HCT116 (cell line): Measurements from ENCODE around the gene NKG7. TPM values are rescaled to one million over a fixed set of nuclear protein-coding genes. Genes with fewer than 3 reads are reported as not detected.

Source experiments
- ATAC-seq: fragments of 200-7000 bp; cut with Tn5 transposase; 2 replicates; pipeline ENCODE4 v1.9.1; 2020; ENCODE audit warnings: mild to moderate bottlenecking, moderate library complexity
- BruUV-seq: library from RNA; stranded (reverse); fragments of 400-500 nt; replicated peaks from 2 replicates; lab custom pipeline; 2021; lab: Mats Ljungman, UMichigan
- CTCF ChIA-PET: fragments of 300-600 bp; sonication (Branson Sonifier 250); formaldehyde crosslinking; loops from one replicate; lab custom pipeline; 2021; ENCODE audit warnings: antibody characterized with exemption; lab: Charles Lee
- POLR2A ChIA-PET: fragments of 300-600, 350-600 bp; sonication (Branson Sonifier 250); formaldehyde crosslinking; loops from one replicate; lab custom pipeline; 2021; ENCODE audit warnings: antibody characterized with exemption; lab: Charles Lee
- RAD21 ChIA-PET, 2 experiments: fragments of 300-600 bp; sonication (Branson Sonifier 250); formaldehyde crosslinking; loops; one replicate each; lab custom pipeline; 2023; ENCODE audit warnings: low total read pairs in 2 of 2; ENCODE audit not compliant: uncharacterized antibody in 2 of 2, unreplicated experiment in 2 of 2, low non-redundant PET in 1 of 2; lab: Charles Lee
- DNase-seq: peaks from one replicate; pipeline ENCODE4 v3.0.0-alpha.2; 2010; ENCODE audit warnings: low read depth, low spot score
- H2AFZ ChIP-seq: fragments of 200-600 bp; shearing (Covaris generic), sonication (generic); 2 replicates; pipeline ENCODE4 v1.6.1; 2017; ENCODE audit warnings: low read depth, mixed run types, mixed read lengths, antibody characterized with exemption, low read length; ENCODE audit not compliant: poor library complexity, severe bottlenecking
- H3K27ac ChIP-seq: 2 replicates; pipeline ENCODE4 v1.5.1; 2012; ENCODE audit warnings: low read depth, low read length
- H3K27me3 ChIP-seq: fragments of 200-600 bp; sonication (generic); 2 replicates; pipeline ENCODE4 v1.6.1; 2016; ENCODE audit warnings: mixed run types, low read length, mixed read lengths; ENCODE audit not compliant: insufficient read depth
- H3K36me3 ChIP-seq, 2 experiments: fragments of 200-500 bp in 1 of 2; fragments of 200-600 bp in 1 of 2; sonication (Bioruptor generic) in 1 of 2; sonication (generic) in 1 of 2; 2 replicates each; pipeline versions ENCODE4 v1.5.1 to v1.6.1; 2014 to 2016; ENCODE audit warnings: low read length in 2 of 2, inconsistent platforms in 1 of 2, mixed read lengths in 1 of 2, mixed run types in 1 of 2; ENCODE audit not compliant: insufficient read depth in 2 of 2, control insufficient read depth in 1 of 2
- H3K4me1 ChIP-seq, 2 experiments: fragments of 200-600 bp in 1 of 2; sonication (generic) in 1 of 2; 2 replicates each; pipeline versions ENCODE4 v1.5.1 to v1.6.1; 2012 to 2017; ENCODE audit warnings: low read length in 2 of 2, inconsistent platforms in 1 of 2, mild to moderate bottlenecking in 1 of 2, mixed read lengths in 1 of 2, mixed run types in 1 of 2, moderate library complexity in 1 of 2; ENCODE audit not compliant: insufficient read depth in 2 of 2, control insufficient read depth in 1 of 2
- H3K4me2 ChIP-seq: fragments of 200-600 bp; sonication (generic); 2 replicates; pipeline ENCODE4 v1.6.1; 2017; ENCODE audit warnings: mixed run types, low read length, mixed read lengths
- H3K4me3 ChIP-seq, 2 experiments: fragments of 200-600 bp in 1 of 2; sonication (generic) in 1 of 2; replicated peaks in 1 of 2; 2 replicates each; pipeline ENCODE4 v1.5.1; 2011 to 2016; ENCODE audit warnings: low read length in 2 of 2, control low read depth in 1 of 2, low read depth in 1 of 2, mild to moderate bottlenecking in 1 of 2, mixed read lengths in 1 of 2, mixed run types in 1 of 2
- H3K79me2 ChIP-seq: fragments of 200-600 bp; sonication (generic); 2 replicates; pipeline ENCODE4 v1.6.1; 2017; ENCODE audit warnings: mild to moderate bottlenecking, mixed run types, low read length, moderate library complexity, mixed read lengths; ENCODE audit not compliant: insufficient read depth
- H3K9ac ChIP-seq: fragments of 200-600 bp; sonication (generic); 2 replicates; pipeline ENCODE4 v1.6.1; 2016; ENCODE audit warnings: low read length, mixed read lengths
- H3K9me2 ChIP-seq: fragments of 200-600 bp; sonication (generic), shearing (Covaris generic); 2 replicates; pipeline ENCODE4 v1.6.1; 2017; ENCODE audit warnings: mixed run types, mild to moderate bottlenecking, moderate library complexity; ENCODE audit not compliant: insufficient read depth
- H3K9me3 ChIP-seq, 2 experiments: fragments of 200-500 bp in 1 of 2; fragments of 200-600 bp in 1 of 2; sonication (Bioruptor generic) in 1 of 2; sonication (generic) in 1 of 2; 2 replicates each; pipeline ENCODE4 v1.6.1; 2014 to 2017; ENCODE audit warnings: low read length in 2 of 2, mixed read lengths in 2 of 2, inconsistent platforms in 1 of 2, low read depth in 1 of 2, mild to moderate bottlenecking in 1 of 2, mixed run types in 1 of 2, moderate library complexity in 1 of 2; ENCODE audit not compliant: control insufficient read depth in 1 of 2, insufficient read depth in 1 of 2
- H4K20me1 ChIP-seq: fragments of 200-600 bp; sonication (generic), shearing (Covaris generic); 2 replicates; pipeline ENCODE4 v1.6.1; 2017; ENCODE audit warnings: mixed run types, mild to moderate bottlenecking, moderate library complexity; ENCODE audit not compliant: insufficient read depth
- ATF3 ChIP-seq: IDR thresholded peaks from 2 replicates; pipeline ENCODE4 v1.6.1; 2012
- CEBPB ChIP-seq: IDR thresholded peaks from 2 replicates; pipeline ENCODE4 v1.6.1; 2012; ENCODE audit warnings: low read depth
- EGR1 ChIP-seq: IDR thresholded peaks from 2 replicates; pipeline ENCODE4 v1.6.1; 2012; ENCODE audit warnings: low read depth
- EZH2 ChIP-seq: fragments of 200-600 bp; sonication (generic); IDR thresholded peaks from 2 replicates; pipeline ENCODE4 v1.6.1; 2017; ENCODE audit warnings: antibody characterized with exemption, mixed run types
- JUND ChIP-seq: IDR thresholded peaks from 2 replicates; pipeline ENCODE4 v1.6.1; 2012
- POLR2AphosphoS5 ChIP-seq: IDR thresholded peaks from 2 replicates; pipeline ENCODE4 v1.6.1; 2011; ENCODE audit warnings: mild to moderate bottlenecking, low read depth, low read length, moderate library complexity
- SP1 ChIP-seq: IDR thresholded peaks from 2 replicates; pipeline ENCODE4 v1.6.1; 2012; ENCODE audit warnings: low read depth
- SRF ChIP-seq: IDR thresholded peaks from 2 replicates; pipeline ENCODE4 v1.6.1; 2012; ENCODE audit warnings: low read depth
- YY1 ChIP-seq: IDR thresholded peaks from 2 replicates; pipeline ENCODE4 v1.6.1; 2011; ENCODE audit warnings: low read length, low read depth, moderate library complexity, mild to moderate bottlenecking; ENCODE audit not compliant: insufficient replicate concordance; ENCODE audit errors: extremely low read depth
- ZBTB33 ChIP-seq: IDR thresholded peaks from 2 replicates; pipeline ENCODE4 v1.6.1; 2011; ENCODE audit warnings: mild to moderate bottlenecking, low read length, moderate library complexity; ENCODE audit not compliant: insufficient replicate concordance; ENCODE audit errors: extremely low read depth
- ZFX ChIP-seq: fragments of 450-650 bp; IDR thresholded peaks from 2 replicates; pipeline ENCODE4 v1.6.1; 2017
- ZNF274 ChIP-seq: fragments of 200-500 bp; sonication (Bioruptor generic); IDR thresholded peaks from 2 replicates; pipeline ENCODE4 v1.6.1; 2014; ENCODE audit warnings: mild to moderate bottlenecking, low read depth, low read length, inconsistent platforms
- intact Hi-C: fragments of 100-400 bp; cut with micrococcal nuclease; formaldehyde crosslinking; loops from 2 replicates; pipeline ENCODE4 v1.10.0; 2022
- total RNA-seq: library from RNA; stranded (reverse); gene quantifications from one replicate; pipeline ENCODE4 v1.2.1, GENCODE V29; 2021; ENCODE audit not compliant: unreplicated experiment

NKG7 gene
- total RNA-seq, 1 experiment from 2014 or later = not detected

GRCh38 chr19:51418707-51419106, 46.3 kb upstream of the NKG7 start:
- RAD21 ChIA-PET = no interaction called here
- H2AFZ ChIP-seq = no peak overlapping the region
- H3K79me2 ChIP-seq = no peaks in the 10 kb centered on the region
- H3K4me1 ChIP-seq = no peaks in the 10 kb centered on the region; a peak in 1 of 4 replicates
- no peaks in the 10 kb centered on the region for H3K27me3 ChIP-seq
- POLR2A ChIA-PET = interaction anchor here (0.7 kb wide), 1 partner anchor 24 kb away, joined by 3 read pairs; no protein-coding TSS in a partner anchor
- H3K9ac ChIP-seq = no peak overlapping the region
- no TSS peak for BruUV-seq
- intact Hi-C loops = no loop called here
- no peak for ATAC-seq
- H3K9me3 ChIP-seq = no peaks in the 10 kb centered on the region
- TF ChIP-seq SRF = no peak
- no peak for TF ChIP-seq ATF3
- no peak for TF ChIP-seq JUND
- TF ChIP-seq CEBPB = no peak
- no peak for TF ChIP-seq EZH2
- no peak for DNase-seq
- no peaks in the 10 kb centered on the region for H3K36me3 ChIP-seq
- CTCF ChIA-PET = interaction anchor here (0.7 to 1.7 kb wide), 2 partner anchors 18 to 243 kb away, joined by 3 to 5 read pairs; no protein-coding TSS in a partner anchor
- H4K20me1 ChIP-seq = no peaks in the 10 kb centered on the region
- H3K27ac ChIP-seq = no peak overlapping the region
- H3K9me2 ChIP-seq = no peaks in the 10 kb centered on the region
- H3K4me3 ChIP-seq = no peak overlapping the region
- H3K4me2 ChIP-seq = no peak overlapping the region

- no peak overlapping the region for H3K4me2 ChIP-seq
- ChIA-PET POLR2A (no interaction called here), RAD21 (no interaction called here), CTCF (interaction anchor here (1.2 to 1.7 kb wide), 2 partner anchors 239 to 243 kb away, joined by 4 to 5 read pairs; no protein-coding TSS in a partner anchor)
- H3K36me3 ChIP-seq = no peaks in the 10 kb centered on the region
- no peaks in the 10 kb centered on the region for H3K27me3 ChIP-seq
- no TSS peak for BruUV-seq
- H3K27ac ChIP-seq = no peak overlapping the region
- ATAC-seq = no peak
- TF ChIP-seq EGR1 (no peak), ZNF274 (no peak), ZBTB33 (no peak), POLR2AphosphoS5 (no peak), ZFX (no peak), YY1 (no peak), SP1 (no peak)
- no peaks in the 10 kb centered on the region; a peak in 1 of 4 replicates for H3K4me1 ChIP-seq
- H3K9ac ChIP-seq = no peak overlapping the region
- H2AFZ ChIP-seq = no peak overlapping the region
- H3K79me2 ChIP-seq = no peaks in the 10 kb centered on the region
- no peaks in the 10 kb centered on the region for H3K9me2 ChIP-seq
- H3K9me3 ChIP-seq = no peaks in the 10 kb centered on the region
- intact Hi-C loops = no loop called here
- H3K4me3 ChIP-seq = no peak overlapping the region
- H4K20me1 ChIP-seq = no peaks in the 10 kb centered on the region
- no peak for DNase-seq
These were observed 45.3 kb upstream of the NKG7 start for GRCh38 chr19:51417810-51418157.
